Epithelial cell of esophagus (primary cell): ENCODE results near the gene ZRANB3.

Experiments used
- DNase-seq: peaks from one replicate; pipeline ENCODE4 v3.0.0; 2010; ENCODE audit warnings: low read depth
- H3K4me3 ChIP-seq: 2 replicates; pipeline ENCODE4 v1.5.1; 2011; ENCODE audit warnings: mild to moderate bottlenecking, low read length, control low read depth
- TF ChIP-seq, protein P1 (sequence below): IDR thresholded peaks from 2 replicates; pipeline ENCODE4 v1.5.1; 2011; ENCODE audit warnings: low read depth, mild to moderate bottlenecking, low read length, control low read depth, inconsistent platforms; ENCODE audit not compliant: insufficient read depth; ENCODE audit errors: missing control alignments

The ZRANB3 gene

GRCh38 chr2:135230150-135230549 lies 300.9 kb downstream of the ZRANB3 start:
- TF ChIP-seq, protein P1, sequence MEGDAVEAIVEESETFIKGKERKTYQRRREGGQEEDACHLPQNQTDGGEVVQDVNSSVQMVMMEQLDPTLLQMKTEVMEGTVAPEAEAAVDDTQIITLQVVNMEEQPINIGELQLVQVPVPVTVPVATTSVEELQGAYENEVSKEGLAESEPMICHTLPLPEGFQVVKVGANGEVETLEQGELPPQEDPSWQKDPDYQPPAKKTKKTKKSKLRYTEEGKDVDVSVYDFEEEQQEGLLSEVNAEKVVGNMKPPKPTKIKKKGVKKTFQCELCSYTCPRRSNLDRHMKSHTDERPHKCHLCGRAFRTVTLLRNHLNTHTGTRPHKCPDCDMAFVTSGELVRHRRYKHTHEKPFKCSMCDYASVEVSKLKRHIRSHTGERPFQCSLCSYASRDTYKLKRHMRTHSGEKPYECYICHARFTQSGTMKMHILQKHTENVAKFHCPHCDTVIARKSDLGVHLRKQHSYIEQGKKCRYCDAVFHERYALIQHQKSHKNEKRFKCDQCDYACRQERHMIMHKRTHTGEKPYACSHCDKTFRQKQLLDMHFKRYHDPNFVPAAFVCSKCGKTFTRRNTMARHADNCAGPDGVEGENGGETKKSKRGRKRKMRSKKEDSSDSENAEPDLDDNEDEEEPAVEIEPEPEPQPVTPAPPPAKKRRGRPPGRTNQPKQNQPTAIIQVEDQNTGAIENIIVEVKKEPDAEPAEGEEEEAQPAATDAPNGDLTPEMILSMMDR: no peak
- no peak for DNase-seq
- no peak overlapping the region for H3K4me3 ChIP-seq

- no peak overlapping the region for H3K4me3 ChIP-seq
- TF ChIP-seq, protein P1: no peak
- no peak for DNase-seq
Observed at GRCh38 chr2:135227386-135227785, 303.6 kb downstream of the ZRANB3 start.

GRCh38 chr2:135226961-135227360 lies 304.1 kb downstream of the ZRANB3 start:
- TF ChIP-seq, protein P1: no peak
- no peak overlapping the region for H3K4me3 ChIP-seq
- DNase-seq: no peak

DNA sequence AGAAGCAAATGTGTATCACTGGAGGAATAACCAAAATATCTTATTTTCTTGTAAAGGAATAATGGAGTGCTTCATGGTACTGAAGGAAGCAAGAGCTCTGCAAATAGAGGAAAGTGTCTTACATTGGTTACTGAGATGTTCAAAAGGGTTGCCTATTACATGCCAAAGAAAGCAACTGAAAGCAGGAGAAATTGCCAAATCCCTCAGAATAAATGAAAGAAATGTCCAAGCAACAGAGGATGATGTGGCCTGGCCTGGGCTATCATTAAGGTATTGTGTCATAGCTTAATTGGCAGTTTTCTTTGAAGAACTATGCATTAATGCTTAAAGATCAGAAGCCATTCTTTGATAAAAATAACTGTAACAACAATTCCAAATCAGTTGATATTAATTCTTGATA lies 305.2 kb downstream of the ZRANB3 start:
- H3K4me3 ChIP-seq: no peak overlapping the region

GRCh38 chr2:135219226-135219625 lies 311.8 kb downstream of the ZRANB3 start:
- H3K4me3 ChIP-seq: no peak overlapping the region
- TF ChIP-seq, protein P1: no peak
- peak; percentile 36 for DNase-seq

More for the DNA sequence above, 305.2 kb downstream of the ZRANB3 start:
- no peak for DNase-seq
- TF ChIP-seq, protein P1: no peak

- DNase-seq: no peak
- TF ChIP-seq, protein P1: no peak
Observed at GRCh38 chr2:135218426-135218825, 312.6 kb downstream of the ZRANB3 start.

DNA sequence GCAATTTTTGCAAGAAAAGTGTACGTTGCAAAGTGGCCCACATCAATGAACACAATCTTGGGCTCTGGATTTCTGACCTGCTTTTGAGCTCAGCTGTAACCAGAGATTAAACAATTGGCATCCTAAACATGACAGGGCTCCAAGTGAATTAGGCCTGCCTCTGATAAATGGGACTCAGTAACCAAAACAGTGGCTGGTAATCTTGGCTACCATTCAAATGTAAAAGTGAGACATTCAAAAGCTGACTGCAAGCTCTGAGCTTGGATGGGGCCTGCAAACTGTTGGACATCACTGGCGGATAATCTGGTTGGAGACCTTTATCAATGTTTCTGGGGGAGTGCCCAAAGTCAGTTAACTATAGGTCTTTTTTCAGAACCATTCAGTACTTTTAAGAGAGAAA lies 318.3 kb downstream of the ZRANB3 start:
- H3K4me3 ChIP-seq: no peak overlapping the region
- no peak for DNase-seq
- TF ChIP-seq, protein P1: no peak

More at GRCh38 chr2:135218426-135218825, 312.6 kb downstream of the ZRANB3 start:
- H3K4me3 ChIP-seq: no peak overlapping the region
